ENCODE results near the gene AFTPH.

Gene AFTPH

GRCh38 chr2:64634345-64635267, 110.5 kb downstream of the AFTPH start:
- no peak for DNase-seq

DNA sequence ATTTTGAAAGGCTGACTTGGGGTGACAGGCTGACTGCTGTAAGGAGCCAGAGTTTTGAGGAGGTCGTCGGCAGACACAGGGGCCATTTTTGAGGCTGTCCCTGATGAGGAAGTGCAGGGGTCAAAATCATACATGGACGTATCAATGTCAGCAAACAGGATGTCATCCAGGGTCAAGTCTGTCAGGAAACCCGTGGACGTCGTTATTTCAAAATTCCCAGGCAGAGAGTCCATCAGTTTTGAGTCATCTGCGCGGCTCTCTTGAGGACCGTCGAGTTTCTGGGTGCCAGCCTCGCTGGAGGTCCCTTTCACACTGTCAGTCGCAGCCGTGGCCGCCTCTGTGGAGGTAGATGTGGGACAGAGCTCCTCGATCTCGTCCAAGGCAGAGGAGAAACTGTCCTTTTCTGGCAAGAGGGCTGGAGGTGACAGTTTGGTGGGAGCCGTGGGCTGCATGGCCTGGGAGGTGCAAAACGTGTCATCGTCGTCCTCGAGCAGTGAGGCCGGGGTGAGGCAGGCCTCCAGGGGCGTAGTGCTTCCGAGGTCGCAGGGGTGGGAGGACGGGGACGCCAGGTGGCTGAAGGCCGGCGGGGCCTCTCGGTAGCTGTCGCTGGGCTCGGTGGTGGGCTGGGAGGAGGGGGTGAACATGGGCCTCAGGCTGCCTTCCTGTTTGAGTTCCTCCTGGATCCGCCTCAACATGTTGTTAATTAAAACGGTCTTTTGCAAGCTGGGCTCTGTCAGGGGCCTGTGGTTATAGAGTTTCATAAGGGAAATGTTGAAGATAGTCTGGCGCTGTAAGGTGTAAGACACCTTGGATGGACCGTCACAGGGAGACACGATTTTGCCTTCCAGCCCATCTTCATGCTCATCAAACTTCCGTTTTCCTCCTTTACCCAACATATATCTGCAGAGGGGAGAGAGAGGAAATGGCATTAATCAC, 112.1 kb downstream of the AFTPH start:
- DNase-seq = no peak

- DNase-seq = no peak
These were observed 113.0 kb downstream of the AFTPH start for GRCh38 chr2:64637000-64637635.

DNA sequence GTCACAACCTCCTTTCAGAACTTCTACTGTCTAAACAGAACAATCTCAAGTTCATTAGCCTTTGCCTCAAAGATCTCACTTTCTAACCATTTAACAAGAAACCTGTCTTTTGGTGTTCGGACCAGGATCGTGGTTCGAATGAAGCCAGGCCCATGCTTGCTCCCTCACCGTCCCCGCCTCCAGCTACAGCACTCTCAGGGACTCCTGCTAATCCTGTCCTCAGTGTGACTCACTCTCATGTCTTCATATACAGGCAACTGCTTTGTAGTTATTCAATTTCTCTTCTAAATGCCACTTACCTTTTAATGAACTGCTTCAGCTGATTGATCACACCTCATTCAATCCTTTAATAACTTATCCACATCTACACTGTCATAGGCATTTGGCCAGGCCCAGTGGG, 113.8 kb downstream of the AFTPH start:
- DNase-seq = no peak

DNA sequence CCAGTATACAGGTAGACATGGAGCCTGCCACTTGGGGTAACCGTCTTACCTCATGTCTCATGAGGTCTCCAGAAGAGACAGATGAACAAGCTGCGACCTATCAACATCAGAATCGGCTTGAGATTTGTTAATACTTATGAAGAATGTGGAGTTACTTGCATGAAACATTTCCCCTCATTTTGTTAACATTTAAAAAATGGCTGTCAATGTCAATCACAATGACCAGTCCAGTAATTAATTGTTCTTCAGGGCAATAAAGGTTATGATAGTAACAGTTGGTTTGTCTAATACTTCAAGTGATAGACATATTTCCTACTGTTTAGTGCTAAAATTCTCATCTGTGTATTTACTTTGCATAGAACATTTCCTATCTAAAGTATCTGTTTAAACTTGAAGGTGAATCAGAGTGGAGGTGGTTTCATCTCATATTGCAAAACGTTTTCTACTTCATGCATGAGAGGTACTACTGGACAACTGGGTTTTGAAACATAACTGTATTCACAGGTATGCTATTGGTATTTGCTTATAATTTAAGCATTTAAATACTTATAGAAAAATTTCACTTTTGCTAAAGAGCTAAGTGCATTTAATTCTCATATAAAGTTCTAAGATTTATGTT, 114.5 kb downstream of the AFTPH start:
- DNase-seq = no peak

GRCh38 chr2:64639691-64640090, 115.6 kb downstream of the AFTPH start:
- DNase-seq = no peak

DNA sequence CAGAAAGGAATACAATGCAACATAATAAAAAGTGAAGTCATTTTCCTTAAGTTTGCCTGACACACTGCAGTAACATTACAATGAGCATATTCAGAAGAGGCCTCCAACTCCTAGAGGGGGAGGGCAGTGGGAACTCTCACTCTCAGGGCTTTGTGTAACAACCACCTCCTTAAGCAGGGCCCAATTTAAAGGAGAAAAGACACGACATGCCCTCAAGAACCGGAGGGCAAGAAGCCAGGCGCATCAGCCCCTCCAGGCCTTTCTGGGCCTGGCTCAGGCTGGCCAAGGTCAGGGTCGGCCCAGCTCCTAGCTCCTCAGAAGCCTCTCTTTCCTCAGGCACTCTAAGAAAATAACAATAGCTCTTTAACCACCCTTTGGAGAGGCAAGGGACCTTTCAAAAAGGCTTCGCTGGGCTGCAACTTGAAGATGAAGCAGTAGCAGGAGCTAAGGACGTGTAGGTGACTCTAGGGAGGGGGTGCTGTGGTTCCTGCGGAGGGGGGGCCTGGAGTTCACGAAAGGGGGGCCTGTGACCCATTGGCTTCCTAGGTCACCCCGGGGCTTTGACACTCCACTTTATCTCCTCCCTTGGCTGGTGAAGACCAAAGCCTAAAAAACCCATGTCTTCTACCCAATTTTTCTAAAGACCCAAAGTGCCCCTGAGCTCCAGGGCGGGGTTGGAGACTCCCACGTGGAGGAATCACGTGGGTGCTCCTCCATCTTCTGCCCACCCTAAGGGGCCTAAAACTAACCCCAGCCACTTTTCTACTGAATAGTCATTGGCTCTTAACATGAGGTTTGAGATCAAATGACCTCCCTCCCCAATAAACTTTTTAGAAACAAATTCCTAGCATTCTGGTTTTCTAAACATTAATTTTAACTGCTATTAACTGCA, 116.3 kb downstream of the AFTPH start:
- DNase-seq = no peak

DNA sequence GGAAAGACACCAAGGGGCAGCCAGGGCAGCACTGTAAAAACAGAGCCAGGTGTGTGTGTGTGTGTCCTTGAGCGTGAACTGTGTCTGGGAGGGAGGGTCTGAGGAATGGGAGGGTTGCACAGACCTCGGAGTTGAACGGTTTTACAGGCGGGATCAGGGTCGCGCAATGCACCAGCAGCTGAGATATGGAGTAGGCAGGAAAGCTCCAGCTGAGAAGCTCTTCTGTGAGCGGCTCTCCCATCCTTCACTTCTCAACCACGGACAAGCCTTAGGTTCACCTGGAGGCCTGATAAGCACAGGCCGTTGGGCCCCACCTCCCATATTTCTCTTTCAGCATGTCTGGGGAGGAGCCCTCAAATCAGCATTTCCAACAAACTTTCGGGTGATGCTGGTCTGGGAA, 117.5 kb downstream of the AFTPH start:
- DNase-seq = no peak

All from activated CD8-positive, alpha-beta memory T cell treated with anti-CD3 and anti-CD28 coated beads, Interleukin-2, amount 50 U/mL, for 4 hours (primary cell).